Measurements from ENCODE around the gene KLK13.
A peak's percentile ranks its signal among the peaks of the same experiment; 100 is the strongest.

DNA sequence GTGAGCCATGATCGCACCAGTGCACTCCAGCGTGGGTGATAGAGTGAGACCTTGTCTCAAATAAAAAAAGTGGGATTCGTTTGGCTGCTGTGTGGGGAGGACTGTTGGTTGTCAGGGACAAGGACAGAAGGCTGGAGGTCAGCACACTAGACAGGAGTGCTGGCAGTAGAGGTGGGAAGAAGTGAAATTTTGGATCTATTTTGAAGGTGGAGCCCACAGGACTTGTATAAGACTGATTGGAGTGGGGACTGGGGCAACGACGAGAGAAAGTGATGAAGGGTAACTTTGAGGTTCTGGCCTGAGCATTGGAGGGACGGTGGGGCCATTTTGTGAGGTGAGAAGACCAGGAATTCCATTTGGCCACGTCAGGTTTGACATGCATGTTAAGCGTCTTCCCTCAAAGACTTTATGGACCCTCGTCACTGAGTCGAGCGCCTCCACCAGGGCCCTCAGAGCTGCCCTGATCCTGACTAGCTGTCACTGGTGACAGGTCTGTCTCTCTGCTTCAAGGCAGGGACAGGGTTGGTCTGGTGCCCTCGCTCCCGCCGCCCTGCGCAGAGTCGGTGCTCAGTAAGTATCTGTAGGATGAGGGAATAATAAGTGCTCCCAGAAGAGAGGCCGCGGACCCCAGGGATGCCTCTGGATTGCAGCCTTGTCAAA is 42.6 kb upstream of the KLK13 start:
- TF ChIP-seq, protein P1, sequence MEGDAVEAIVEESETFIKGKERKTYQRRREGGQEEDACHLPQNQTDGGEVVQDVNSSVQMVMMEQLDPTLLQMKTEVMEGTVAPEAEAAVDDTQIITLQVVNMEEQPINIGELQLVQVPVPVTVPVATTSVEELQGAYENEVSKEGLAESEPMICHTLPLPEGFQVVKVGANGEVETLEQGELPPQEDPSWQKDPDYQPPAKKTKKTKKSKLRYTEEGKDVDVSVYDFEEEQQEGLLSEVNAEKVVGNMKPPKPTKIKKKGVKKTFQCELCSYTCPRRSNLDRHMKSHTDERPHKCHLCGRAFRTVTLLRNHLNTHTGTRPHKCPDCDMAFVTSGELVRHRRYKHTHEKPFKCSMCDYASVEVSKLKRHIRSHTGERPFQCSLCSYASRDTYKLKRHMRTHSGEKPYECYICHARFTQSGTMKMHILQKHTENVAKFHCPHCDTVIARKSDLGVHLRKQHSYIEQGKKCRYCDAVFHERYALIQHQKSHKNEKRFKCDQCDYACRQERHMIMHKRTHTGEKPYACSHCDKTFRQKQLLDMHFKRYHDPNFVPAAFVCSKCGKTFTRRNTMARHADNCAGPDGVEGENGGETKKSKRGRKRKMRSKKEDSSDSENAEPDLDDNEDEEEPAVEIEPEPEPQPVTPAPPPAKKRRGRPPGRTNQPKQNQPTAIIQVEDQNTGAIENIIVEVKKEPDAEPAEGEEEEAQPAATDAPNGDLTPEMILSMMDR (IDR thresholded peaks at IDR 0.05) = peak; percentile 13; the same call in 1 of the 2 replicates
- TF ChIP-seq MXI1 (IDR thresholded peaks at IDR 0.05; ENCODE audit: low read depth, low read length) = no peak; the same call in 1 of the 2 replicates

Data from SK-N-SH (cell line).